NOMO-1 treated with dmso at 0.1 percent for 144 hours (cell line): ENCODE measurements around the gene RER1.

ENCODE experiments used
- DNase-seq: peaks from one replicate; lab custom pipeline; 2025; ENCODE audit not compliant: unreplicated experiment; lab: John Stamatoyannopoulos, UW

Gene RER1, protein sequence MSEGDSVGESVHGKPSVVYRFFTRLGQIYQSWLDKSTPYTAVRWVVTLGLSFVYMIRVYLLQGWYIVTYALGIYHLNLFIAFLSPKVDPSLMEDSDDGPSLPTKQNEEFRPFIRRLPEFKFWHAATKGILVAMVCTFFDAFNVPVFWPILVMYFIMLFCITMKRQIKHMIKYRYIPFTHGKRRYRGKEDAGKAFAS

DNA sequence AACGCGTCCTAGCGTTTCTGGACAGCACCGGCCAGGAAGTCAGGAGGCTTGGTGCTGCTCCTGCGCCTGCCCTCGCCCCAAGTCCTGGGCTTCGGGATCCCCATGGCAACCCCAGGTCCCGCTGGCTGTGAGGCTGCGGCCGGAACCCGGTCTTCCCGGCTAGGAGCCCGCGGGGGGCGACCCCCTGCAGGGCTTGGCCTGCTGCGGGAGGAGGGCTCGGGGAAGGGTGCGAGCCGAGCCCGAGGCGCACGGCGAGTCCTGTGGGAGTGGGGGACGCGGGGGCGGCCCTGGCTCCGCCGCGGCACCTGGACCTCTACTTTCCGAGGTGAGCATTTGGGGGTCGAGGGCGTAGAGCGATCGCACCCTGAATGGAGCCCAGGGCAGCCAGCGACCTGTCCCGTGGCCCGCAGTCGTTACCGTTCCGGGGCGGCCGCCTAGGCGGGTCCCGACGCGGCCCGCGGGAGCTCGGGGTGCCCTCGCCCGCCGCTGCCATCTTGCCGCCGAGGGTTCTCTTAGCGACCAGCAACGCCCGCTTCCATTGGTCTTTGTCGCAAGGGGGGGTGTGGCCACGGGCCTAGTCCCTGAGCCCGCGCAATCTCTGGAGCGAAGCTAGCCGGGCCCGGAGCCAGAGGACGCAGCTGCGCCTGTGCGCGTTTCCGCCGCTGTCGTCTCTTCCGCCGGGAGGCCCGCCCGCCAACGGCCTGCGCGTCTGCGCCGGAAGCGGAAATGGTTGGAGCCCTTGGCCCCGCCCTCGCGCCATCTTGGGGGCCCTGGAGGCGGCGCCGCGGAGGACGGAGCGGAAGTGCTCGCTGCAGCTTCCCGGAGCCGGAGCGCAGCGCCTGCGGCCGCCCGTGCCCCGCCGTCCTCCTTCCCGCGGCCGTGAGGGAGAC lies at the start of gene RER1, which contains the start of gene MORN1:
Gene RER1 (plus strand): TSS at position 801 of the 890 bp plus-strand sequence. CDS start 3,950 bp downstream, outside the sequence.
Gene MORN1 (minus strand): TSS at position 514 of the 890 bp plus-strand sequence. CDS start 21 bp downstream, at position 493.
- peak; percentile 98 for DNase-seq

DNA sequence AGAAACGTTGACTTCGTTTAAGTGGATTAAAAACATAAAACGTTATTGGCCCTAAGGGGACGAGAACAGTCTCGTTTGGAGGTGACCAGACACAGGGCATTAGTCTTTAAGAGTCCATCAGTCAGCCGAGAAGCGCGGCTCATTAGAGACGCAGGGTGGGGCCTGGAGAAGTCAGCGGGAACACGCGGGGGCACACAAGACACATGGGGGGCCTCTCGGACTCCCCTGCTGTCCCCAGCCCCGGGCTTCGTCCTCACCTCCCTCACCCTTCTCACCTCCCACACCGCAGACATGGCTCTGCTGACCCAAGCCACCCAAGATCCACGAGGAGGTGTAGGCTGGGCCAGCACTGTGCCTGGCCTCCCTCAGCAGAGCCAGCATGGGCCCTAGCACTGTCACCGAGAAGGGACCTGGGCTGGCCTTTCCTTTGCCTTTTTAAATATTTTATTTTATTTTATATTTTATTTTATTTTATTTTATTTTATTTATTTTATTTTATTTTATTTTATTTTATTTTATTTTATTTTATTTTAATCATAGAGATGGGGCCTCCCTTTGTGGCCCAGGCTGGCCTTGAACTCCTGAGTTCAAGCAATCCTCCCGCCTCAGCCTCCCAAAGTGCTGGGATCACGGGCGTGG lies 49.1 kb upstream of the RER1 start:
- DNase-seq, result no peak

DNA sequence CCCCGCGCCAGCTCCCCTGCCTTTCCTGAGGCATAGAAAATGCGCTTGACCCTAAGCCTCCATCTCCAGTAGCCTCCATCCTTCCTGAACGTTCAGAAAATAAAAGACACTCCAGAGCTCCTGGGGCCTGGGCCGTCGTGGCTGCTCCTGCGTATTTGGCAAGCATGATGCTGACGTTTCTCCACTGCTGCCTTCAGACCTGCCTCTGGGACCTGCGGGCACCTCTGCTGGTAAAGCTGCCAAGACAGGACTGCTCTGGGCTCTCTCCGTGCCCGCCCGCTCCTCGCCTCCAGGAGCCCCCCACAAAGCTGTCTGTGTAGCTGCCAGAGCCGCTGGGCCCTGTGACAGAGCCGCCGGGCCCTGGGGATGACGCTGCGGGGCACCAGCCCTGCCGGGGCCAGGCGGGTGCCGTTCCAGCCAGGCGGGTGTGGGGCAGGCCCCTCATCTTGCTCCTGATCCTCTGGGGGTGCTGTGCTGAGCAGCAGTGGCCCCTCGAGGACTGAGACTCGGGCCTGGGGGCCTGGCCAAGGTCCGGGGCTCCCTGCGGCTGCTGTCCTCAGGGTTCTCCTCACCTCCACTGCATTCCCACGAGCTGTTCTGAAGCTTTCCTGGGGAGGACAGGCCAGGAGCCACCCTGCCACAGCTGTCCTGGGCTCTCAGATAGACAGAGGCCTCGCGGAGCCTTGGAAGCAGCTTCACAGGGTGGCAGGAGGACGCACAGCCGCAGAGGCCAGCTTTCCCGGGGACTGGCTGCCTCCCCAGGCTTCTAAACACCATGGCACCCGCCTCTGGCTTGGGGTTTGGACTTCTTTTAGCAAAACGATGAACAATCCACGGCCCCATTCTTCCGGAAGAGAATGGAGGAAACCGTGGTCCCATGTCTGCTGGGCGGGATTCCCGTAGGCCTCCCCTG lies 48.4 kb upstream of the RER1 start:
- DNase-seq, result no peak

DNA sequence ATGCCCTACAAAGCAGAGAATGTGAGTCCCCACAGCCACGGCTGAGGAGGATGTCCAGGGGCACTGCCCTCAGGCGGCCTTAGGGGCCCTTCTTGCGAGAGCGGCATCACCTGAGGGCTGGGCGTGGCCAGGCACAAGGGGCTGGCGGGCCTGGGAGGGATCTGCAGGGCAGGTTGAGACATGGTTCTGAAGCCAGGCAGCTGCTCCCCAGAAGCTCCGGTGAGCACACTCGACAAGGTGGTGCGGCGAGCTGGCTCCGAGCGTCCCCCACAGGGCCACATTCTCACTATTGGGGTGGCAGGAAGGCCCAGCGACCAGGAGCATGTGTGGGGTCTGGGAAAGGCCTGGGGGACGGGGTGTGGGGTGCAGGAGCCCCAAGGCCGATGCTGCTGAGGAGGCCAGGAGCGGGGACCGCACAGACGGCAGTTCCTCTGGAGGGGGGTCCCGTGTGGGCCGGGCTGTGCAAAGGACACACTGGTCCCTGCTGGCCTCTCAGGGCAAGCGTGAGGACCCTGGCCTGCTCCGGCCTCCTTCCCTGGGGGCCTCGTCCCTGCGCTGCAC lies 47.4 kb upstream of the RER1 start:
- DNase-seq, result no peak

DNA sequence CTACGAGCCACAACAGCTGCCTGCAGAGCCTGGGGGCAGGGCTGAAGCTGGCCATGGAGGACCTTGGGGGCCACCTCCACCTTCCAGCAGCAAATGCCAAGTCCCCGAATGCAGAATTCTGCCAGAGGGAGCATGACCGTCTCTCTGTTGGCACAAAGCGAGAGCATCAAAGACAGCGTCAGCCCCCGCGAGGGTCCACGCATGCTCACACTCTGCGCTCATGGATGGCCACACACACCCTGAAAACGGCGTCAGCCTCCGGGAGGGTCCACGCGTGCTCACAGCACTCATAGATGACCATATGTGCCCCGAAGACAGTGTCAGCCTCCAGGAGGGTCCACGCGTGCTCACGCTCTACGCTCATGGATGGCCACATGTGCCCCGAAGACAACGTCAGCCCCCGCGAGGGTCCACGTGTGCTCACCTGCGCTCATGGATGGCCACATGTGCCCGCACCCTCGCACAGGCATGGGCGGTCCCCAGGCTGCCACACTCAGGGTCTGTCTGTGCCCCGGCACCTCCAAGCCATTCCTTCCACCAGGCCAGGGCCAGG lies 46.8 kb upstream of the RER1 start:
- no peak for DNase-seq

DNA sequence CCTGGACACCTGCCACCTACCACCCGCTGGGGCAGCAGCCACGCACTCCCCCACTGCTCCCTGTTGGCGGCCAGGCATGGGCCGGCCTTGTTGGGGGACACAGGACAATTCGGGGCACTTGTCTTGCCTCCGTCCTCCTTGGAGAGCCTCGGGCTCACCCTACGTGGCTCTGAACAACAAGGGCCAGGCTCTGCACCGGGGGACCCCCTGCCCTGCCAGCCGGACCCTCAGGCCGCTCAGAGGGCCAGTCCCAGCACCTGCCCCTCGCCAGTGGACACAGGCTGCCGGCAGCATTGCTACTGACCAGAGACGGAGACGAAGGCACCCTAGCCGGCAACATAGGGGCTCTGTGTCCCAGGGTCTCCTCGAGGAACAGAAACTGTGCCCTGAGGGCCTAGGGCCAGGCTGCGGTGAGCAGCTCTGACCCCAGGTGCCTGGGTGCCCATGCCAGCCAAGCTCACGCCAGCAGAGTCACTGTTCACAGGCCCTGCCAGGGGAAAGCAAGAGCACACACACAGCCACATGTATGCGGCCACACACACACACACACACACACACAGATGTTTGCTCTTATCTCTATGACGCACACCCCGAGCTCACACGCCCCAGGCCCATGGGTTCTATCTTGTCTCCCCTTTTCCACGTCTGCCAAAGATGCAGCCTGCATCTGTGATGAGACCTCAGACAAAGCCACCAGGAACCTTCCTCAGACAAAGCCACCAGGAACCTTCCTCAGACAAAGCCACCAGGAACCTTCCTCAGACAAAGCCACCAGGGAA lies 46.2 kb upstream of the RER1 start:
- no peak for DNase-seq

DNA sequence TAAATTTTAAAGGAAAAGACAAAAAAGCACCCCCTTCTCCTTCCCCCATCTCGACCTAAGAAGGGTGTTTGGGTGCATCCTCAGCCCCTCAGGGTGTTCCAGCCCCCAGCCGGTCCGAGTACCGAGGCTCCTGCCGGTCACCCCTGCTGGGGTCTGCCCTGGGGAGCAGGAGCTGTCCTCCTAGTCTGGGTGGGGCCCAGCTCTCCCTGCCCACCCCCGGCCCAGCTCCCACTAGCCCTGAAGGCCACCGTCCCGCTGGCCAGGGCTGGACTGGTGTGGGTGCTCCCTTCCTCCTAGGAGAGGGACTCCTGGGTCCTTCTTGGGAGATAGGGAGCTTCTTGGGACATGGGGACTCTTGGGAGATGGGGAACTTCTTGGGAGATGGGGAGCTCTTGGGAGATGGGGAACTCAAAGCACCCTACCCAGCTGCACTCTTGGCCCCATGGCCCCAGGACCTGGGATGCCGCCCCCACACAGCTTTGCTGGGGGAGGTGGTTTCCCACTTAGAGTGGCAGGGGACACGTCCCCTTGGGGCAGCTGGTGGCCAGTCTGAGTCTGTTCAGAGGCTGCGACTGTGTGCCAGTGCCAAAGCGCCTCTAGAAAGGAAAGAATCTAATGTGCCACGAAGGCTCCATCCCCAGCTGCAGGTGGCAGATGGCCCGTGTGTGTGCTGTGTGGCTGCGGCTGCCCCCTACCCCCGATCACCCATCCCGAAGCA lies 44.8 kb upstream of the RER1 start:
- DNase-seq, result no peak

DNA sequence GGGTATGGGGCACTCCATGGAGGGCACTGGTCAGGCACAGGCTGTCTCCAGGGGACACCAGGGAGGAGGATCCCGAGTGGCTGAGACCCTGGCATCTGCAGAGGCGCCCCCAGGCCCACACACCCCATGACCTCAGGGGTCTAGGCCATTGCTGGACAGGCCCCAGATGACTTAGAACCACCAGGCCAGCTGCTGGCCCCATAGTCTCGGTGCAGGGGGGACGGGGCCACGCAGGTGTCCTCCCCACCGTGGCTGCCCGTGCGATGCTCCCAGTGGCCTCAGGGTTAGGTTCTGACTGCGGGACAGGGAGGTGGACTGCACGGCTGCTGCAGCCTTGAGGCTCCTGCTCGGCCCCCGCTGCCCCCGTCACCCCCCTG lies 44.2 kb upstream of the RER1 start:
- DNase-seq, result no peak

DNA sequence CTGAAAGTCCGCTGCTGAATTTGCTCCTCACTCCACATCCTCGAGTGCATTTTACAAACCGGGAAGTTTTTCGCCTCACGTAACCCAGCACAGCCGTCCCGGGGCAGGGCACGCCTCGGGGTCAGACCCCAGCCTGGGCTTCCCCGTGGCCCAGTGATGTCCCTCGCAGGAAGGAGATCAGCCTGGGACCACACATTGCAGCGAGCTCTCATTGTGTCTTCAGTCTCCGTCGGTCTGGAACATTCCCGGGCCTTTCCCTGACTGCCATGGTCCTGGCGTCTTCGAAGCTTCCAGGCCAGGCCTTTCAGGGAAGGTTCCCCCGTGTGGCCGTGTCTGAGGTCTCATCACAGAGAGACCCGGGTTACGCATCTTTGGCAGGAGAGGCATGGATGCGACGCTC lies 43.7 kb upstream of the RER1 start:
- DNase-seq, result no peak

DNA sequence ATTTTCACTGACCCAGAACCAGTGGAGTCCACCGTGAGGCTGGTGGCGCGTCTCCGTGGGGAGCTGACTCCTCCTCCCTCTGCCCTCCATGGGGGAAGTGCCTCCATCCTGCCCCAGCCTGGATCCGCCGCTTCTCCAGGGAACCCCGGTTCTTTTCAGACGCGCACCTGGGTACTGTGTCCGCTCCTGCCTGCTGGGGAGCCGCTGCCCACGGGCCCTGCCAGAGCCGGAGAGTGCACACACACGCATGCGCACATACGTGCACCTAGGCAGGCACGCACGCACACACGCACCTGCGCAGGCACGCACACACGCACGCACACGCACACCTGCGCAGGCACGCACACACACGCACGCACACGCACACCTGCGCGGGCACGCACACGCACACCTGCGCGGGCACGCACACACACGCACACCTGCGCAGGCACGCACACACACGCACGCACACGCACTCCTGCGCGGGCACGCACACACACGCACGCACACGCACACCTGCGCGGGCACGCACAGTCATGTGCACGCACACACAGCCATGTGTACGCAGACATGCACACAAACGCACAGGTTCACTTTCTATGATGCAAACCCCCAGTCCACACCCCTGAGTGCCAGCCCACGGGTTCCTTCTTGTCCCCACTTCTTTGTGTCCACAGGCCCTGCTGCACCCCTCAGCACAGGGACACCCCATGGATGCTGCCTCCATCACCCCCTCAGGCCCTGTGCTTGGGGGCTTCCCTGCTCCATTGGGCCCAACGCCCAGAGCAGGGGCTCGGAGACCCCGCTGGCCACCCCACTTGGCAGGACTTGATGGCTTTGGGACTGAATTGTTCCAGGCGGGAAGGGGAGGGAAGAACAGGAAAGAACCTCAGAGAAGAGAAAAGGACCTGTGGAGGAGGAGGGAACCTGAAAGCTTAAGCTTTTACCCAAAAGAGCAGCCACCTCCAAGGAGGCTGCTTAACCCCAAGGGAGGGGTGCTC lies 43.0 kb upstream of the RER1 start:
- no peak for DNase-seq

DNA sequence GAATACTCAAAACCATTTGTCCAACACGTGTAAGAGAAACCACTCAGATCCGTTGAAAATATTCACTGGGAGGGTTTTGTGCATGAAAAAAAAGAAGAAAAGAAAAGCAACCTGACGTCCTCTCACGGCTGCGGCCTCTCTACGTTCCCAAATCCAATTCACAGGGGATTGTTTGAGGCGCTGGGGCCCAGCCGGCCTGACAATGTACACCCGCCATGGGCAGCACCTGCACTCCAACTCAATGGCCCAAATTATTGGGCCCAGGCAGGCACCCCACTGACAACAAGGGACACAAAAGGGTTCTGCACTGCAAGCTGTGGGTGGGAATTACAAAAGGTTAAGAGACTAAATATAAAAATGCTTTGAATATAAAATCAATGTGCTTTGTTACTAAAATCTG lies 41.8 kb upstream of the RER1 start:
- no peak for DNase-seq

DNA sequence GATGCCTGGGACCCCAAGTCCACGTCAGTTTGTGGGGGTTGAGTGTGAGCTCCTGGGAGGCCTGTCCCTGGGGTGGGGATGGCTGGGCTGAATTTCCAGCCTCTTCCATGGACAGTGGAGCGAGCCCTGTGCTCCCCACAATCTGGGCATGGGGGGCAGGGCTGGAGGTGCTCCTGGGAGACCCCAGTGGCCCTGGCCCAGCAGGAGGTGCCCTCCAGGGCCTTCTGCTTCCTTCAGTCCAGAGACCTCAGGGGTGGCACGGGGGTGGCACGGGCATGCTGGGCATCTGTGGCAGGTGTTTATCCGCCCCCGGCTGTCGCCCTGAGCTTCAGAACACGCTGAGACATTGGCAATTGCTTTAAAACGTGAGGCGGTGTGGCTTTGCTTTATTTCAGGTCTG lies 41.1 kb upstream of the RER1 start:
- no peak for DNase-seq

DNA sequence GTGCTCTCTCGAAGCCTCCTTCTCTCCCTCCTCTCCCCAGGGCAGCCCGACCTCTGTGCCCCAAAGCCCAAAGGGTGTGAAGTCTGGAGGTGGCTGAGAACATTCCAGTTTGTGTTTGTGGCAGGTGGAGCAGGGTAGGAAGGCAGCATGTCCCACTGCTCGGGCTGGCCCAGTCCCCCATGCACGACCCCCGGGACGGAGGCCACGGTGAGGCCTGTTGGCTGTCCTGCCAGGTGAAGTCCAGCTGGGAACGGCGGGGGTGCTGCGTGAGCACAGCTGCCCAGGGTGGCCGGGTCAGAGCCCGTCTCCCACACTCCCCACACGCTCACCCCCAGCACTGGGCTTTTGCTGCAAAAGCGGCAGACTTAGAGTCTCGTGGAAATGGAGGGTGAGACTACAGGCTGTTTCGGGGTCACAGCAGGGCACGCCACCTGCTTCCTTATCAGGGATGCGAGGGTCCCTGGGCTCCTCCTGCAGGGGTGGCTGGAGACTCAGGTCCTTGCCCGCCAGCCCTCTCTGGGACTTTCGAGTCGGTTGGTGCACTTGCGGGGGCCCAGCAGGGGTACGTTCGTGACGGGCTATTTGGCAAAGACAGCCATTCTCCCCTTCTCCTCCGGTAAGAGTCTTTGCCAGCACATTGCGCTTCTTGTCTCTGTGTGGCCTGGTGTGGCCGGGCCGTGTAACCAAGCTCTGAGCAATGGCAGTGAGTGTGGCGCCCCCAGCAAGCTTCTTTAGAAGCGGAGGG lies 40.6 kb upstream of the RER1 start:
- no peak for DNase-seq

DNA sequence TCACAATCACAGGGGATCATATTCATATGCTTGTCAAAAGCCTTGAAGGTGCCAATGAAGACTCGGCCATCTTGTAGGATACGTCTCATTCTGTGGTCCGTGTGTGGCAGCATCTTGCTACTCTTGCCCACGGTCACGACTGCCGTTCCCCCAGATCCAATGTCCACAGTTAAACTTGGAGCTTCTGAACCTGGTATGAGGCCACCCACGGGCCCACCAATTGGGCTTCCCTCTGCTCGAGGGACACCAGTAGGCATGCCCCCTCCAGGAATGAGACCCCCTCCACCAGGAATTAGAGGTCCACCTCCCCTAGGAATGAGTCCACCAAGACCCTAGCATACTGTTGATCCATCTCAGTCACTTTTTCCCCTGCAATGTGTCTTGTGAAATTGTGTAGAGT lies 39.9 kb upstream of the RER1 start:
- no peak for DNase-seq

DNA sequence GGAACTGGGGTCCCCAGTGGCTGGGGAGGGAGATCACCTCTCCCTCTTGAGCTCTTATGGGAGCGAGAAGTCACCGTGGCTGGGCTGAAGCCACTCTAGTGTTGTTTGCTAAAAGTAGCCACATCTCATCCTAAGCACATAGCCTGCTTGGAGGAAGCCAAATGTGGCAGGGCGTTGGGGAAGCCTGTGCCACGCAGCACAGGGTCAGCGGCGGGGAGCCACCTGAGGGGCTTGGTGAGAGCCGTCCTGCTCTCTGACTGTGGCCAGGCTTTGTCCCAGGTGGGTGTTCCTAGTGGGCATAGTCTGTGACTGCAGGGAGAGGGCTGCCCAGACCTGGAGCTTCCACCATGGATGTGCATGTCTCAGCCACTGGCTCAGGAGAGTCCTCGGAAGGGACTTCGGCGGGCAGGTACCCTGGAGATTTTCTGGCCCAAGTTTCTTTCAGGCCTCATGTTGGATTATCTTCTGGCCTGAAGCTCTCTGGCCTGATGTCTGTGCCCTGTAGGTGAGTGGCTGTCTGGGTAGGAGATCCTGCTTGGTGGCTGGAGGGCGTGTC lies 39.2 kb upstream of the RER1 start:
- no peak for DNase-seq

DNA sequence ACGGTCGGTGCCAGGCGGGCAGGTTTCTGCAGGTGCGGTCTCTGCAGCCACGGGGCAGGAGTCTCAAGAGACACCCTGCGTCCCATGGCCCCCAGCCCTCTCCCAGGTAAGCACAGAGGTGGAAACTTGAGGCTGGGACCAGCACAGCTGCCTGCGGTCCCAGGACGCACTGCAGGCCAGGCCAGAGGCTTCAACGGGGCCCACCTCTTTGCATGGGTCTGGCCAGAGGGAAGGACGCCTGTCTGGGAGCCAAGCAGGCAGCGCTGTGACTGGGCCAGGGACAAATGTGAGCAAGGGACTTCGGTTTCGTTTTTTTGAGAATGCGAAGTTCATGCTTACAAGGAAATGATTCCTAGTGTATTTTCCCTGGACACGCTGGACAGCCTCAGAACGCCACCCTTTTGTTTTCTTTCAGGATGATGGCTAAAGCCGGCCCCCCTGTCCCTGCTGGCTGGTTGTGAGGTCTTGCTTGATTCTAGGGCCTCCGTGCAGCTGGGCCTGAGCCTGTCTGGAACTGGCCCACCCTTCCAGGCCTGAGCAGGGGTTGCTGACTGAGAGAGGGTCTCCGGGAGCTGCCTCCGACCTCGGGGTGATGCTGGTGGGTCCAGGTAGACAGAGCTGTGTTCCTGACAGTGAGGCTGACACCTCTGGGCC lies 38.6 kb upstream of the RER1 start:
- DNase-seq, result no peak
